Uterus (tissue), 2 donors: Measurements from ENCODE around the gene PCDHGA11.
A peak's percentile ranks its signal among the peaks of the same experiment; 100 is the strongest.

ENCODE experiments used
- POLR2A ChIP-seq, 2 donors: fragments of 450-650 bp; IDR thresholded peaks; one replicate each; pipeline ENCODE4 v1.6.1; 2016; ENCODE audit warnings: antibody characterized with exemption in 2 of 2, mild to moderate bottlenecking in 1 of 2, moderate library complexity in 1 of 2
- TF ChIP-seq, protein P1 (sequence below), 4 experiments: fragments of 200-600 bp in 2 of 4; fragments of 450-650 bp in 2 of 4; sonication (generic) in 2 of 4; IDR thresholded peaks; one replicate each; pipeline ENCODE4 v1.5.1; 2016 to 2019; ENCODE audit warnings: antibody characterized with exemption in 4 of 4, mild to moderate bottlenecking in 2 of 4, moderate library complexity in 1 of 4

DNA sequence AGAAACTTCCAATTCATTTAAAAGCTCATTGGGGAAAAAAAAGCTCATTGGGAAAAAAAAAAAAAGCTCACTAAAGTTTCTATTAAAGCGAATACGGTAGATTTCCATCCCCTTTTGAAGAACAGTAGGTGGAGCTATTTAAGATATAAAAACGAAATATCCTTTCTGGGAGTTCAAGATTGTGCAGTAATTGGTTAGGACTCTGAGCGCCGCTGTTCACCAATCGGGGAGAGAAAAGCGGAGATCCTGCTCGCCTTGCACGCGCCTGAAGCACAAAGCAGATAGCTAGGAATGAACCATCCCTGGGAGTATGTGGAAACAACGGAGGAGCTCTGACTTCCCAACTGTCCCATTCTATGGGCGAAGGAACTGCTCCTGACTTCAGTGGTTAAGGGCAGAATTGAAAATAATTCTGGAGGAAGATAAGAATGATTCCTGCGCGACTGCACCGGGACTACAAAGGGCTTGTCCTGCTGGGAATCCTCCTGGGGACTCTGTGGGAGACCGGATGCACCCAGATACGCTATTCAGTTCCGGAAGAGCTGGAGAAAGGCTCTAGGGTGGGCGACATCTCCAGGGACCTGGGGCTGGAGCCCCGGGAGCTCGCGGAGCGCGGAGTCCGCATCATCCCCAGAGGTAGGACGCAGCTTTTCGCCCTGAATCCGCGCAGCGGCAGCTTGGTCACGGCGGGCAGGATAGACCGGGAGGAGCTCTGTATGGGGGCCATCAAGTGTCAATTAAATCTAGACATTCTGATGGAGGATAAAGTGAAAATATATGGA lies 9.7 kb downstream of the PCDHGA11 start, which contains the start of gene PCDHGA12:
- TF ChIP-seq, protein P1, sequence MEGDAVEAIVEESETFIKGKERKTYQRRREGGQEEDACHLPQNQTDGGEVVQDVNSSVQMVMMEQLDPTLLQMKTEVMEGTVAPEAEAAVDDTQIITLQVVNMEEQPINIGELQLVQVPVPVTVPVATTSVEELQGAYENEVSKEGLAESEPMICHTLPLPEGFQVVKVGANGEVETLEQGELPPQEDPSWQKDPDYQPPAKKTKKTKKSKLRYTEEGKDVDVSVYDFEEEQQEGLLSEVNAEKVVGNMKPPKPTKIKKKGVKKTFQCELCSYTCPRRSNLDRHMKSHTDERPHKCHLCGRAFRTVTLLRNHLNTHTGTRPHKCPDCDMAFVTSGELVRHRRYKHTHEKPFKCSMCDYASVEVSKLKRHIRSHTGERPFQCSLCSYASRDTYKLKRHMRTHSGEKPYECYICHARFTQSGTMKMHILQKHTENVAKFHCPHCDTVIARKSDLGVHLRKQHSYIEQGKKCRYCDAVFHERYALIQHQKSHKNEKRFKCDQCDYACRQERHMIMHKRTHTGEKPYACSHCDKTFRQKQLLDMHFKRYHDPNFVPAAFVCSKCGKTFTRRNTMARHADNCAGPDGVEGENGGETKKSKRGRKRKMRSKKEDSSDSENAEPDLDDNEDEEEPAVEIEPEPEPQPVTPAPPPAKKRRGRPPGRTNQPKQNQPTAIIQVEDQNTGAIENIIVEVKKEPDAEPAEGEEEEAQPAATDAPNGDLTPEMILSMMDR (IDR thresholded peaks at IDR 0.05): peak in 3 of 4 experiments; percentile 12 to 31 (median 18)
- no peak for TF ChIP-seq POLR2A (IDR thresholded peaks at IDR 0.05)
